NB4 (cell line): ENCODE data around the gene NPEPL1.
A peak's percentile ranks its signal among the peaks of the same experiment; 100 is the strongest.

Experiments used
- DNase-seq: peaks from one replicate; pipeline ENCODE4 v3.0.0; 2010; ENCODE audit warnings: low read depth
- H3K4me3 ChIP-seq: one replicate; pipeline ENCODE4 v1.5.1; 2011; ENCODE audit warnings: mild to moderate bottlenecking, low read depth, low read length, moderate library complexity
- MYC ChIP-seq: IDR thresholded peaks from 2 replicates; pipeline ENCODE4 v1.6.1; 2011; ENCODE audit warnings: low read depth, low read length
- POLR2A ChIP-seq: IDR thresholded peaks from 2 replicates; pipeline ENCODE4 v1.6.1; 2011; ENCODE audit warnings: mild to moderate bottlenecking; ENCODE audit not compliant: insufficient read length; ENCODE audit errors: extremely low read depth
- TF ChIP-seq, protein P1 (sequence below): IDR thresholded peaks from one replicate; pipeline ENCODE4 v1.5.1; 2012; ENCODE audit warnings: low read depth, low read length
- TF ChIP-seq, protein P2 (sequence below): IDR thresholded peaks from 2 replicates; pipeline ENCODE4 v1.6.1; 2011; ENCODE audit warnings: low read depth, low read length

The NPEPL1 gene

DNA sequence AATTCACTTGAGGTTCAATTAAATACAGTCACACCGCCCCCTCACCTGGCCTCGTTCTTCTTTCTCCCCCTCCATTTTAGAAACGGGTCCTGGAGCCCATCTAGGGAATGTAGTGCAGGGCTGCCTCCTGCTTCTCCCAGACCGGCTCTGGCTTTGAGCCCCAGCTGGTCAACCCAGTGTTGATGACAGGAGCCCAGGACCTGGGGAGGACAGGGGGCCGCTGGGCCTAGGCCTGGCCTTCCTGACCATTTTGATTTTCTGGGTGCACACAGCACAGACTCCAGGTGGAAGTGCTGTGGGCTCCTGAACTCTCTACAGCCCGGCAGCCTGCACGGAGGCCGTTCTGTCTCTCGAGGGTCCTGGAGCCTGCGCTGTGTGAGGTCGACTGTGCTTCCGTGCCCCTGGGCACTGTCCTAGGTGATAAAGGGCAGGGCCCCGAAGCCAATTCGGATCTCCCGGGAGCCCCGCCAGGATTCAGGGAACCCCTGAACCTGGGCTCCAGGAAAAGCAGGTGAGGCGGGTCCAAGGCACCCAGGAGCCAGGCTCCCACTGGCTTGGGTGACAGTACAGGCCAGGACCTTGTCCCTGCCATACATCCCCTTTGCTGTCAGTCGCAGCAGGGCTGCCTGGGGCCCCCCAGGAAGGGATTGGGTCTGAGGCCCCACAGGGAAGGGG is 23.3 kb downstream of the NPEPL1 start:
- no peak overlapping the region for H3K4me3 ChIP-seq
- peak; percentile 0 for DNase-seq
- no peak for TF ChIP-seq MYC
- no peak for TF ChIP-seq POLR2A
- TF ChIP-seq, protein P1, sequence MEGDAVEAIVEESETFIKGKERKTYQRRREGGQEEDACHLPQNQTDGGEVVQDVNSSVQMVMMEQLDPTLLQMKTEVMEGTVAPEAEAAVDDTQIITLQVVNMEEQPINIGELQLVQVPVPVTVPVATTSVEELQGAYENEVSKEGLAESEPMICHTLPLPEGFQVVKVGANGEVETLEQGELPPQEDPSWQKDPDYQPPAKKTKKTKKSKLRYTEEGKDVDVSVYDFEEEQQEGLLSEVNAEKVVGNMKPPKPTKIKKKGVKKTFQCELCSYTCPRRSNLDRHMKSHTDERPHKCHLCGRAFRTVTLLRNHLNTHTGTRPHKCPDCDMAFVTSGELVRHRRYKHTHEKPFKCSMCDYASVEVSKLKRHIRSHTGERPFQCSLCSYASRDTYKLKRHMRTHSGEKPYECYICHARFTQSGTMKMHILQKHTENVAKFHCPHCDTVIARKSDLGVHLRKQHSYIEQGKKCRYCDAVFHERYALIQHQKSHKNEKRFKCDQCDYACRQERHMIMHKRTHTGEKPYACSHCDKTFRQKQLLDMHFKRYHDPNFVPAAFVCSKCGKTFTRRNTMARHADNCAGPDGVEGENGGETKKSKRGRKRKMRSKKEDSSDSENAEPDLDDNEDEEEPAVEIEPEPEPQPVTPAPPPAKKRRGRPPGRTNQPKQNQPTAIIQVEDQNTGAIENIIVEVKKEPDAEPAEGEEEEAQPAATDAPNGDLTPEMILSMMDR: no peak
- TF ChIP-seq, protein P2, sequence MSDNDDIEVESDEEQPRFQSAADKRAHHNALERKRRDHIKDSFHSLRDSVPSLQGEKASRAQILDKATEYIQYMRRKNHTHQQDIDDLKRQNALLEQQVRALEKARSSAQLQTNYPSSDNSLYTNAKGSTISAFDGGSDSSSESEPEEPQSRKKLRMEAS: no peak

DNA sequence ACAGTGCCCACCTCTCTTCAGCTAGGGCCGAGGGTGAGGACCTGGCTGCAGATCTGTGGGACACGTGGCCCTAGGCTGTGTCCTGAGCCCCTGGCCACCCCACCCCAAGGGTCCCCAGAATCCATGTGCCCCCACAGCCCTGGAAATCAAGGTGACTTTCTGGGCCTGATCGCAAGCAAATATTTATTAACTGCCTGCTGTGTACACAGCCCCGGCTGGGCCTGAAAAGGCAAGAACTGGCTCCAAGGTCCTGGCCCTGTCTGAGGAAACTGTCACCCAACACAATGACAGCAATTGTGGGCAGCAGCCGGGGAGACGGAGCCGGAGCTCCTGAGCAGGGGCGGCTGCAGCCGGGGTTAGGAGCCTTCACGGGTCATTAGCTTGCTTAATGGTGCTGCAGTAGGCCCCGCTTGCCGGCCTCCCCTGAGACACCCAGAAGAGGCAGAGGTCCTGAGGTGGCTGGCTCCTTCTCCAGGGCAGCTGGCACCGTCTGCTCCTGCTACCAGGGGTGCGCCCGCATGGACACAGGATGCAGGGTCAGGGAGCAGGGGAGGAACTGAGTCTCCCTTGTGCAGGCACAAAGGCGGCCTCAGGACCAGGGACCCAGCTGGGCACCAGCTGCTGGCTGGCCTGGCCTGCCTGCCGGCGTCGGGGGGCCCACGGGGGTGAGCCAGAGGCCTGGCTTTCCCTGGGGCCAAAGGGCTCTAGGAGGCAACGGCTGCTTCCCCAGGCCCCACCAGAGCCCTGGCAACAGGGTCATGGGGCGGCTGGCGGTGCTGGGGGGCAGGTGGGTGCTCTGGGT is 24.1 kb downstream of the NPEPL1 start:
- H3K4me3 ChIP-seq: no peak overlapping the region
- TF ChIP-seq, protein P2: no peak
- TF ChIP-seq, protein P1: no peak
- no peak for TF ChIP-seq MYC
- peak; percentile 0 for DNase-seq

DNA sequence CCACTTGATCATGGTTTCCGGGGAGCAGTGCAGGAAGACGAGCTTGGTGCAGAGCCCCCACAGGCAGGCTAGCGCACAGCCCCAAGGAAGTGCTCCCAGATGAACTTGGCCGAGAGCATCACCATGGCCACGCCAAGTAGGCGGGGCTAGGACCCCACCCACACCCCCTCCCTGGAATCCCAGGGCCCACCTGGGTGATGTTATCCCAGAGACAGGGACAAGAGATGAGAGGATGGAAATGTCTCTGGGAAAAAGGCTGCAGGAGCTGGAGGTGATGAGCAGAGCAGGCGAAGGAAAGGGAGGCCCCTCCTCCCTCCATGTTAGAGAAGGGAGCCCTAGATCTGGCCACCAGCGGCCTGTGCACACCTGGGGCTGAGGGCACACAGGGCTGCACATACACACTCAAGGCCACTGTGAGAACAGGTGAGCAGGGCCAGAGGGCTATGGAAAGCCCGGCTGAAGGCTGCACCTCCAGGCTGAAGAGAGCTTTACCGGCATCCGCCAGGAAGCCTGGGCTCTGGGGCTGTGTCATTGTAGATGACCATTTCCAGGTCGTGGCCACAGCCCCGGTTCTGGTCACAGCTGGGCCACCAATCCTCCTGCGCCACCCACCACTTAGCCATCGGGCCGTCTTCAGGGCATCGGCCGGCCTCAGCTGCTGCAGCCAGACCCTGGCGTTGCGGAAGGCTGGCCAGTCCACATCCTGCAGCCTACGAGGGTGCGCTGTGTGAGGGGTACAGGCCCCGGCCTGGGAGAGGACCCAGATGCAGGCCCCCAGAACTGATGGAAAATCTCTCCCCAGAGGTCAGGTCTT is 24.9 kb downstream of the NPEPL1 start:
- peak; percentile 4 for DNase-seq
- TF ChIP-seq POLR2A: no peak
- TF ChIP-seq, protein P1: no peak
- TF ChIP-seq, protein P2: no peak
- no peak for TF ChIP-seq MYC
- no peak overlapping the region for H3K4me3 ChIP-seq

DNA sequence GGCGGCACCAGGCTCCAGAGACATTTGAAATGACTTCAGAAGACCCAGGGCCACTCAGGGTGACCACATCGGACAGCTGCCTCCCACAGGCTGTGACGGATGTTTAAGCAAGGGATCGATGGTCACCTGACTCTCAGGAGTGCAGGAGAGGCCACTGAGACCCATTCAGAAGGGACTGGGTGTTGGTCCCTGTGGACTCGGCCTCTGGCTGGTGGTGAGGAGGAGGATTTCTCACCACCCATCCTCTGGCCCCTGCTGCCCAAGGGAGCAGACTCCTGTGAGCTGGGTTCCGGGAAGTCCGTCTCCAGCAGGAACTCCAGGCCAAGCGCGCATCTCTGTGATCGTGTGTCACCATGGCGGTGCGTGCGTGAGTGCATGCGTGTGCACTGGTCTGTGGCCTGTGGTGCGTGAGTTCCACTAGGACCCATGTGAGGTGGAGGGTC is 25.5 kb downstream of the NPEPL1 start:
- peak; percentile 1 for DNase-seq
- no peak for TF ChIP-seq POLR2A
- no peak for TF ChIP-seq MYC
- TF ChIP-seq, protein P1: no peak
- TF ChIP-seq, protein P2: no peak
- H3K4me3 ChIP-seq: no peak overlapping the region

DNA sequence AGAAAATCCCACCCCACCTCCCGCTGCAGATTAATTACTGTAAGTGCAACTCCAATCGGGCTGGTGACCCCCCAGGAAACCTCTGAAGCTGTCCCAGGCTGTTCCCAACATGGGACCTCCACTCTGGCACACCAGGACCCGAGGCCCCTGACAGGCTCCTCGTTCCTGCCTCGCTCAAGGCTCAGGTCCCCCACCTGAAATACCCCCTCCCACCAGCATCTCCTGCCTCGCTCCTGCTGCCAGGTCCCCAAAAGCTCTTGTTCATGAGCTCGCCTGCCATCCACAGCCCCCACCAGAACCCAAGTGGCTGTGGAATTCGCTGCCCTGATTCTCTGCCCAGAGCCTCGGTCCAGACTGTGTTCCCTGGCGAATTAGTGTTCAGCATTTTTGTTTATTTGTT is 26.1 kb downstream of the NPEPL1 start:
- TF ChIP-seq, protein P1: no peak
- TF ChIP-seq MYC: no peak
- TF ChIP-seq POLR2A: no peak
- TF ChIP-seq, protein P2: no peak
- DNase-seq: peak; percentile 0
- no peak overlapping the region for H3K4me3 ChIP-seq
